ENCODE results near the gene RNASE3. TPM values are rescaled to one million over a fixed set of nuclear protein-coding genes. Genes with fewer than 3 reads are reported as not detected.
"Not testable (repeated sequence)": the region's sequence is repeated elsewhere in the genome, so short reads cannot be mapped to it uniquely, and the experiment has no call there.

RNASE3 gene
- total RNA-seq, 1 donor from 2014 or later, result not detected

- no peak overlapping the region for H3K27ac Mint-ChIP-seq (ENCODE audit: unreplicated experiment)
- H3K9me3 Mint-ChIP-seq (ENCODE audit: unreplicated experiment), result no peaks in the 10 kb centered on the region
- peak; percentile 15 for DNase-seq (ENCODE audit: low spot score)
- H3K36me3 Mint-ChIP-seq (ENCODE audit: low read depth, unreplicated experiment), result no peaks in the 10 kb centered on the region
- TF ChIP-seq CTCF (IDR thresholded peaks at IDR 0.05; ENCODE audit: unreplicated experiment), result no peak
- peaks cover 4% of the 10 kb centered on the region for H3K27me3 Mint-ChIP-seq (ENCODE audit: unreplicated experiment)
- no peaks in the 10 kb centered on the region for H3K4me1 Mint-ChIP-seq (ENCODE audit: unreplicated experiment)
- no peak overlapping the region for H3K4me3 Mint-ChIP-seq (ENCODE audit: unreplicated experiment)
These were observed 13.3 kb downstream of the RNASE3 start for GRCh38 chr14:20904393-20905029.

- Mint-ChIP-seq H3K27me3 (ENCODE audit: unreplicated experiment) (no peaks in the 10 kb centered on the region), H3K4me3 (ENCODE audit: unreplicated experiment) (no peak overlapping the region), H3K4me1 (ENCODE audit: unreplicated experiment) (no peaks in the 10 kb centered on the region), H3K27ac (ENCODE audit: unreplicated experiment) (no peak overlapping the region), H3K9me3 (ENCODE audit: unreplicated experiment) (no peaks in the 10 kb centered on the region), H3K36me3 (ENCODE audit: low read depth, unreplicated experiment) (peaks cover 4% of the 10 kb centered on the region)
- no peak for TF ChIP-seq CTCF (IDR thresholded peaks at IDR 0.05; ENCODE audit: unreplicated experiment)
- no peak for DNase-seq (ENCODE audit: low spot score)
These were observed 14.5 kb downstream of the RNASE3 start for GRCh38 chr14:20905676-20906075.

GRCh38 chr14:20907214-20907613 is 16.0 kb downstream of the RNASE3 start:
- Mint-ChIP-seq H3K4me3 (ENCODE audit: unreplicated experiment) (no peak overlapping the region), H3K27ac (ENCODE audit: unreplicated experiment) (no peak overlapping the region), H3K9me3 (ENCODE audit: unreplicated experiment) (no peaks in the 10 kb centered on the region), H3K27me3 (ENCODE audit: unreplicated experiment) (no peaks in the 10 kb centered on the region), H3K36me3 (ENCODE audit: low read depth, unreplicated experiment) (peaks cover 4% of the 10 kb centered on the region), H3K4me1 (ENCODE audit: unreplicated experiment) (no peaks in the 10 kb centered on the region)
- DNase-seq (ENCODE audit: low spot score), result no peak
- no peak for TF ChIP-seq CTCF (IDR thresholded peaks at IDR 0.05; ENCODE audit: unreplicated experiment)

GRCh38 chr14:20910822-20911221 is 19.6 kb downstream of the RNASE3 start:
- not testable (repeated sequence) for H3K36me3 Mint-ChIP-seq (ENCODE audit: low read depth, unreplicated experiment); H3K4me3 Mint-ChIP-seq (ENCODE audit: unreplicated experiment); H3K27ac Mint-ChIP-seq (ENCODE audit: unreplicated experiment); DNase-seq (ENCODE audit: low spot score); H3K27me3 Mint-ChIP-seq (ENCODE audit: unreplicated experiment); H3K4me1 Mint-ChIP-seq (ENCODE audit: unreplicated experiment); H3K9me3 Mint-ChIP-seq (ENCODE audit: unreplicated experiment)

- H3K36me3 Mint-ChIP-seq (ENCODE audit: low read depth, unreplicated experiment); H3K4me1 Mint-ChIP-seq (ENCODE audit: unreplicated experiment); H3K27ac Mint-ChIP-seq (ENCODE audit: unreplicated experiment); DNase-seq (ENCODE audit: low spot score); H3K4me3 Mint-ChIP-seq (ENCODE audit: unreplicated experiment); H3K27me3 Mint-ChIP-seq (ENCODE audit: unreplicated experiment); H3K9me3 Mint-ChIP-seq (ENCODE audit: unreplicated experiment): not testable (repeated sequence)
These were observed 28.0 kb downstream of the RNASE3 start for GRCh38 chr14:20919038-20919756.

GRCh38 chr14:20923766-20924297 is 32.6 kb downstream of the RNASE3 start:
- peaks cover 11% of the 10 kb centered on the region for H3K36me3 Mint-ChIP-seq (ENCODE audit: low read depth, unreplicated experiment)
- not testable (repeated sequence) for DNase-seq (ENCODE audit: low spot score); H3K4me3 Mint-ChIP-seq (ENCODE audit: unreplicated experiment); H3K9me3 Mint-ChIP-seq (ENCODE audit: unreplicated experiment); H3K27ac Mint-ChIP-seq (ENCODE audit: unreplicated experiment); H3K4me1 Mint-ChIP-seq (ENCODE audit: unreplicated experiment); H3K27me3 Mint-ChIP-seq (ENCODE audit: unreplicated experiment)

Data from endothelial cell (in vitro differentiated cells).